NCI-H2081 treated with DMSO at 0.1 percent for 48 hours (cell line): ENCODE data around the gene ALDH6A1.

Experiments
- DNase-seq: peaks from one replicate; lab custom pipeline; 2025; lab: John Stamatoyannopoulos, UW

Gene ALDH6A1

GRCh38 chr14:74049876-74050495 is 34.3 kb downstream of the ALDH6A1 start:
- no peak for DNase-seq

GRCh38 chr14:74048281-74048680 is 36.0 kb downstream of the ALDH6A1 start:
- DNase-seq: no peak

- DNase-seq: no peak
Observed at GRCh38 chr14:74045522-74045921, 38.7 kb downstream of the ALDH6A1 start.

- no peak for DNase-seq
Observed at GRCh38 chr14:74042296-74042695, 42.0 kb downstream of the ALDH6A1 start.

- peak; percentile 54 for DNase-seq
Observed at GRCh38 chr14:74038020-74038859, 46.0 kb downstream of the ALDH6A1 start.

GRCh38 chr14:74035556-74035955 is 48.7 kb downstream of the ALDH6A1 start:
- DNase-seq: no peak

GRCh38 chr14:74034572-74034971 is 49.7 kb downstream of the ALDH6A1 start:
- DNase-seq: no peak

GRCh38 chr14:74029136-74029535 is 55.1 kb downstream of the ALDH6A1 start:
- DNase-seq: no peak

GRCh38 chr14:74022346-74022745 is 61.9 kb downstream of the ALDH6A1 start:
- no peak for DNase-seq

- no peak for DNase-seq
Observed at GRCh38 chr14:74019408-74020137, 64.7 kb downstream of the ALDH6A1 start.

- peak; percentile 26 for DNase-seq
Observed at GRCh38 chr14:74018586-74019407, 65.5 kb downstream of the ALDH6A1 start, which contains the start of the genes BBOF1 and ENTPD5. BBOF1 (plus strand) TSS chr14:74019349; CDS start chr14:74019479, 130 bp downstream. ENTPD5 (minus strand) TSS chr14:74019288; CDS start chr14:73988102, 31,186 bp downstream.

- no peak for DNase-seq
Observed at GRCh38 chr14:74018174-74018585, 66.1 kb downstream of the ALDH6A1 start.

GRCh38 chr14:74015963-74016362 is 68.3 kb downstream of the ALDH6A1 start:
- DNase-seq: no peak

GRCh38 chr14:74015176-74015575 is 69.1 kb downstream of the ALDH6A1 start:
- DNase-seq: no peak

GRCh38 chr14:74014299-74014698 is 70.0 kb downstream of the ALDH6A1 start:
- DNase-seq: no peak

GRCh38 chr14:74008843-74009499 is 75.3 kb downstream of the ALDH6A1 start:
- DNase-seq: no peak
